Stimulated activated CD8-positive, alpha-beta memory T cell treated with anti-CD3 and anti-CD28 coated beads, Interleukin-15, amount 100 ng/mL, for 48 hours (primary cell): ENCODE measurements around the gene OSBPL1A.
"Not testable (repeated sequence)": the region's sequence is repeated elsewhere in the genome, so short reads cannot be mapped to it uniquely, and the experiment has no call there.

Experiments used
- DNase-seq, 2 donors: peaks; one replicate each; pipeline ENCODE4 v3.0.0-alpha.2; 2020; ENCODE audit warnings: low read depth in 2 of 2

The OSBPL1A gene

DNA sequence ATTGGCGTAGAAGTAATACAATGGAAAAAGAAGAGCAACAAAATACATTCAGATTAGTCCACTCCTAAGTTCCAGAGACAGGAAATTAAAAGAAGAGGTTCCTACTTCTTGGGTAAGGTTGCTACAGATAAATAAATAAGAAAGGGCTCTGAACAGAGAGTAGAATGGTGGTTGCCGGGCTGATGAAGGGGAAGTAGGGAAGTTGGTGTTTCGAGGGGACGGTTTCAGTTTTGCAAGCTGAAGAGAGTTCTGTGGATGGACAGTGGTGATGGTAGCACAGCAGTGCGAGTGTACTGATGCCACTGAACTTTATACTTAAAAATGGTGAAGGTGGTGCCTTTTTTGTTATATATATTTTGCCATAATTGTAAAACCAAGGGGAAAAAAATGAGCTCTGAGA is 210.6 kb downstream of the OSBPL1A start:
- no peak for DNase-seq

DNA sequence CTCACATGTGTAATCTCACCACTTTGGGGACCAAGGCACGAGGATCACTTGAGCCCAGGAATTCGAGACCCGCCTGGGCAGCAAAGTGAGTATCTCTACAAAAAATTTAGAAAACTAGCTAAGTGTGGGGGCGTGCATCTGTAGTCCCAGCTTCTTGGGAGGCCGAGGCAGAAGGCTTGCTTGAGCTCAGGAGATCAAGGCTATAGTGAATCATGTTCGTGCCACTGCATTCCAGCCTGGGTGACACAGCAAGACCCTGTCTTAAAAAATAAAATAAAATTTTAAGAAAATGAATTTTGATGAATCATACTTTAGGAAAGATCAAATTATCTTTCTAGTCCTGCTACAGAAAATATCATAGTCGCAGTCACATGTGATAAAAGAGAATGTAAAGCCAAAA is 211.8 kb downstream of the OSBPL1A start:
- DNase-seq = no peak

DNA sequence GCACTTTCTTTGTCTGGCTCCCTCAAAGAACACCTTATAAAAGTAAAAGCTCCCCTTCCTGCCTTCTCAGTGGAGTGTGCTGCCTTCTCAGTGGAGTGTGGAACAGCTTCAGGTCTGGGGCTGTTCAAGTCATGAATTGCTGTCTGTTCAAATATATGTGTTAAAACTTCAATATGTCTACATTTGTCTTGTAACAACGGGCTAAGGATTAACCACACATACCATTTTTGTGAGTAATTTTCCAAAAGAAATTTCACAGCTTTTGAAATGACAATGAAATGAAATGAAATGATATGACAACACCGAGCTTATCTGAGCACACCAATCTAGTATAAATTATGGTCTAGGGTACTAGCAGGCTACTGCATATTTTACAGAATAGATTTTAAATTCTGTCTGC is 215.8 kb downstream of the OSBPL1A start:
- no peak for DNase-seq

DNA sequence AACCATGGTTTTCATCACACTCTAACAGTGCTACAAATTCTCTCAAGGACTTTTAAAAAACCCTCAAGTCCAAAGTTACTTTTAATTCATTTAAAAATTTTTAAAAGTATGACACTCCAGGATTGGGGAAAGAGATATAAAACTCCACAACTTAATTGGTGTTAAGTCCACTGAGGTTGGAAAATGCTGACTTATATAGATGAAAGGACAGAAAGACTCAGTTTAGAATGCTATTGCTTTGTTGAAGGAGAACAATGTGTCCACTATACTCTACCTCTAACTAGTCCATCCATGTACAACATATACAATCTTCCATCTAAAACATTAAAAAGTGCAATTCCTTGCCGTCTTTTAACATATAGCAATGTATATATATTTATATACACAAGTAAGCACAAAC is 217.6 kb downstream of the OSBPL1A start:
- no peak for DNase-seq

DNA sequence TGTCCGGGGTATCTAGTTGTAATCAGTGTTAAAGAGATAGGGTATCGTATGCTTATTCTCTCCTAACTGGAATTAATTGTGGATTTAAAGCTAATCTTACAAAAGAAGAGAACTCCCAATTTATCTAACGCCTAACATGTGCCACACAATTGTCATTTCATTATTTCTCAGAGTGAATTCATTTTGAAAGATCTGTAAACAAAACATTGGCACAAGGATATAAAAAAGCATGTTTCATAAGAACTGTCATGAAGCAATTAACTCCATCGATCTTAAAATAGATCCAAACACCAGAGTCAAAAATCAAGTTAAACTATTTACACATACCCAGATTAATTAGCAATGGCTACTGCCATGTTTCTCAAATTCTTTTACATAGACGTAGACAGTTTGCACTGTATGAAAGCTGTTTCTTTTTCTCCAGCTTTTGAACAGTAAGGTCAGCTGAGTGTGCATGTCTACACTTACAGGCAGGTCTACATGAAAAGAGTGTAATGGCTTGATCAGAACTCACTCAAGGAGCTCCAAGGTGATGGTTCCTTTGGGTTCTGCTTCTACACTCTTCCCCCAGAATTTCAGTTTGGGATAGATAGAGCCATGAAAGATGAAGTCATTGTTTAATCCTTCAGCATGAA is 220.0 kb downstream of the OSBPL1A start:
- no peak for DNase-seq

DNA sequence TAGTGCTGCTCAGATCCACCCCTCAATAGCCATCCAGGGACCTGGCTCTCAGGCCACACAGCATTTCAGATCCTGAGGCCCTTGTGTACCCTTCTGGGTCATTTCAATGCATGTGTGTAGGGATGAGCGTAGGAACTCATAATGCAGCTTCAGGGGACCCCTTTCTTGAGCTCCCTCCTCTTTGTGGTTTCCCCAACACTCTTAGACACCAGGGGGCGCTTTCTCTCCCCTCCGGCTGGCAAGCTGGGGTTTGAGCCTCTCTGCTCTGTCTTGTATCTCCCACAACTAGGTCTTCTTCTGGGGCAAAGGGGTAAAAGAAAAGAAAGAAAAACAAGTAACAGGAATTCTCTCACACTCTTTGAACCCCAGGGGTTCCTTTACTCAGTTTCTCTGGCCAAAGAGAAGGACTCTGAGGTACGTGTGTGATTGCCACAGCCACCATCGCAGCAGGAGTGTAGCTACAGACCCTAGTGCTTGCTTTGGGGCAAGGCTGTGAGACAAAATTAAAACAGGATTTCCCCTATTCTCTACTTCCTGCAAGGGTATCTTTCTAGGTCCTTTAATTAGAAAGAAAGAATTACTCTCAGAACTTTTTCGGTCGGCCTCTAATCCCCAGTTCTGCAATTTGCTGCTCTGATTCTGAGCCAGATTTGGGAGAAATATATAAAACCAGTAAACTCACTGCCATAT is 220.8 kb downstream of the OSBPL1A start:
- DNase-seq = peak; percentile 17 to 29

DNA sequence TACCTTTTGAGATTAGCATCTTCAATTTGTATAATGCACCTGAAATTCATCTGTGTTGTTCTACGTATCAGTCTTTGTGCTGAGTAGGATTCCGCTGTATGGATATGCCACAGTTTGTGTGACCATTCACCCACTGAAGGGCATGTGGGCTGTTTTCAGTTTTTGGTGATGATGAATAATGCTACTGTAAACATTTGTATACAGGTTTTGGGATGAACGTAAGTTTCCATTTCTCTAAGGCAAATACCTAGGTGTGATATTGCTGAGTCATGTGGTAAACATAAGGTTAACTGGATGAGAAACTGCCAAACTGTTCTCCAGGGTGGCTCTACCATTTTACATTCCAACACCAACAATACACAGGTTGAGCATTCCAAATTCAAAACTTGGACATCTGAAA is 223.6 kb downstream of the OSBPL1A start:
- no peak for DNase-seq

DNA sequence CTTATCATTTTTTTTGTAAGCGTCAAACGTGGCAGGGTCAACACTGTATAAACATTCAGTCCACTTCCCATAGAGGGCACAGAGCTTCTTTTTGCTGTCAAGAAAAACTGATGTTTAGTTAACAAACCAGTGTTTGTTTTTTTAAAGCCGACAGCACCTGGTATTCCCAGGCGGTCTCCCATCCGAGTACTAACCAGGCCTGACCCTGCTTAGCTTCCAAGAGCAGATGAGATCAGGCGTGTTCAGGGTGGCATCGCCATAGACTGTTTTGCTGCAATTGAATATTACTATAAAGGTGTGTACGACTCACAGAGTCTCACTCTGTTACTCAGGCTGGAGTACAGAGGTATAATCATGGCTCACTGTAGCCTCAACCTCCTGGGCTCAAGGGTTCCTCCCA is 227.3 kb downstream of the OSBPL1A start:
- DNase-seq = no peak

DNA sequence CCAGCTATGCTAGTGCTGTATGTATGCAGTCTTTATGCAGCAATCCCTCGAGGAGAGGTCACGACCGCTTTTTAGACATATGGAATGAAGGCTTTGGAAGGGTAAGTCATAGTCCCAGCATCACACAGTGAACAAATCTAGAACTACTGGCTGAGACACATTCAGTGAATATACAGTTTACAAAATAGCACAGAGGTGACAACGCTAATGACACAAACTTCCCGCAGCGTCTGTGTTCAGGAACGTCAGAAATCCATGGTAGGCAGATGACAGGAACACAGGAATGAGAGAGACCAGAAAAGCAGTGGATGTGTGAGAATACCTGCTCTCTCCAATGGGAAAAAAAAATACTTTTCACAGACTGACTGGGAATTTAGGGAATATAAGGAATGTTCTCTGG is 229.1 kb downstream of the OSBPL1A start:
- DNase-seq = no peak

DNA sequence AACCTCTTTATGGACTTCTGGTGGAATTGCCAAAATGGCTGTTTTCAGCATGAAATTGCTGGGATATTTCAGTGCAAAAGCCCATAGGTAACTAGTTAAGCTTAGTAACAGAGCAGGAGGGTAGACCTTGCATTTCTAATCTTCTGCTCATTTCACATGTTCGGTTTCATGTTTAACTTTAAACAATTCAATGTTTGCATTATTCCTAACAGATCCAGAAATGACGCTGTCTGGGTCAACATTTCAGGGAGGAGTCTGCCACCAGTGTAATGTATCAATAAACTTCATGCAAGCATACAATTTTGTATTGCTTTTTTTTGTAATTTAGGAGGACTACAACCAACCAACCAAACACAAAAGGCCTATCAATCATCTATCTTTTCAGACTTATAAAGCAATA is 236.3 kb downstream of the OSBPL1A start:
- no peak for DNase-seq

DNA sequence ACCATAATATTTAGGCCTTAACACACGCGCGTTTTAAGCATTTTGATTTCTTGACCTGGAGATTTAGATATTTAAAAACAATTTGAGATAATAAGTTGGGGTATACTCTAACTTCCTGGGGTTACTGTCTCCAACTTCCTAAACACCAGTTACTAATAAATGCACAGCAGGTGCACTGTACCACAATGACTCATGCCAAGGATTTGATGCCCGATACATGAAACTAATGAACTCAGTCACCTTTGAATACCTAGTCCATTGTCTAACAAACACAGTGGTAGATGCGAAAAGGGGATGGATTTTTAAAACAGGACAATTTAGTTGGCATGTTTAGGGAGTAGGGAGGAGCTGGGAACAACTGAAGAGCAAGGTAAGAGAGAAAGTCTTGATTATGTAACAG is 237.5 kb downstream of the OSBPL1A start:
- no peak for DNase-seq

DNA sequence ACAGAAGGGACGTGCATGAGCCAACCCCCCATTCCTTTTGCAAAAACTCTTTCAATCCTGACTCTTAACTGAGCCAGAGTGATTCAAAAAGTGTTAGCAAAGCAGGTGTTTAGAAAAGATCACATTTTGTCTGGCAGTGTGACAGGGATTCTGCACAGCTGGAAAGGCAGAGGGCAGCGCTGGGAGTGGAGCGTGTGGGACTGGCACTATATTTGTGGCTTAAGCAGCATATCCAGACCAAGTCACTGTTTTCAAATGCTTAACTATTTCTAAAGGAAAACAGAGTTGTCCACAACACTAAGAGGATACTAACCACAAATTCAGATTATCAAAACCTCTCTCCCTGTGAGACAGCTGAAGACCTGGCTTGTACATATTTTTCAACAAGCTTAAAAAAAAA is 239.8 kb downstream of the OSBPL1A start:
- DNase-seq = no peak

DNA sequence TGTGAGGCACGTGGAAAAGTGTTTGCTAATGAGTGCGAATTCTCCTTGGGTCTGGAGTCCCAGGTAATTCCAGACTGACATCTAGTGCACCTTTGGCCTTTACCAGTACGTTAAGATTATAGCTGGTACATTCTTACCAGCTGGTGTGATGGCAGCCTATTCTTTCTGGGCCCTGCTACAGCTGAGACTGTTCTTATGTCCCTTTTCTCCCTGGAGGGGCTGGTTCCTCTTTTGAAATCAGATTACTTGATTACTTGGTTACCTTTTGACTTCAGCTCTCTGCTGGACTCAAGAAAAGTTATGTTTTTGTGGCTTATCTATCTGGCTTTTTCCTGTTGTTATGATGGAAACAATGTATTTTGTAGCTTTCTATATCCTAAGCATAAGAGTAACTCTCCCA is 244.2 kb downstream of the OSBPL1A start:
- no peak for DNase-seq

DNA sequence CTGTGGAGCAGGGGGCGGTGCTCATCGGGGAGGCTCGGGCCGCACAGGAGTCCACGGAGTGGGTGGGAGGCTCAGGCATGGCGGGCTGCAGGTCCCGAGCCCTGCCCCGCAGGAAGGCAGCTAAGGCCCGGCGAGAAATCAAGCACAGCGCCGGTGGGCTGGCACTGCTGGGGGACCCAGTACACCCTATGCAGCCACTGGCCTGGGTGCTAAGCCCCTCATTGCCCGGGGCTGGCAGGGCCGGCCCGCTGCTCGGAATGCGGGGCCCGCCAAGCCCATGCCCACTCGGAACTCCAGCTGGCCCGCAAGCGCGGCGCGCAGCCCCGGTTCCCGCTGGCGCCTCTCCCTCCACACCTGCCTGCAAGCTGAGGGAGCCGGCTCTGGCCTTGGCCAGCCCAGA is 248.0 kb downstream of the OSBPL1A start:
- not testable (repeated sequence) for DNase-seq

DNA sequence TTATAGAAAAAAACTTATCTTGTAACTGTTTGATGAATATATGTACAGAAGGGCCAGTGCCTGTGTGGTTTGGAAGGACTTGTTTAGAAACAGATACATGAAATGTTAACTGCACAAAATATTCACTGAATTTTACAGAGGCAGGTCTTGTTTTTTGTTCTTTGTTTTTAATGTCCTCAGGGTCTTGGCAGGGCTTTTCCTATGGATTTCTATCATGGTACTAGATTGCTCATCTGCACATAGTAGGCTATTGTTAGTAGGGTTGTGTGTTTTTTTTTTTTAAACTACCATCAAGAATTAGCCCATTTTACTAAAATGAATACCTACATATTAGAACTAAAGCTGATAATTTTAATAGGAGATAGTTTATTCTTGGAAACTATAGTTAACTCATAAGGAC is 255.2 kb downstream of the OSBPL1A start:
- DNase-seq = no peak

DNA sequence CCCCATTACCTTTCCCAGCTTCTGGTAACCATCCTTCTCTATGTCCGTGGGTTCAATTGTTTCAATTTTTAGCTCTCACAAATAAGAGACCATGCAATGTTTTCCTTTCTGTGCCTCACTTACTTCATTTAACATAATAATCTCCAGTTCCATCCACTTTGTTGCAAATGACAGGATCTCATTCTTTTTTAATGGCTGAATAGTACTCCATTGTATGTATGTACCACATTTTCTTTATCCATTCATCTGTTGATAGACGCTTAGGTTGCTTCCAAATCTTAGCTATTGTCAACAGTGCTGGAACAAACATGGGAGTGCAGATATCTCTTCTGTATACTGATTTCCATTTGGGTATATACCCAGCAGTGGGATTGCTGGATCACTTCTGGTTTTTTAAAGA is 256.9 kb downstream of the OSBPL1A start:
- no peak for DNase-seq

DNA sequence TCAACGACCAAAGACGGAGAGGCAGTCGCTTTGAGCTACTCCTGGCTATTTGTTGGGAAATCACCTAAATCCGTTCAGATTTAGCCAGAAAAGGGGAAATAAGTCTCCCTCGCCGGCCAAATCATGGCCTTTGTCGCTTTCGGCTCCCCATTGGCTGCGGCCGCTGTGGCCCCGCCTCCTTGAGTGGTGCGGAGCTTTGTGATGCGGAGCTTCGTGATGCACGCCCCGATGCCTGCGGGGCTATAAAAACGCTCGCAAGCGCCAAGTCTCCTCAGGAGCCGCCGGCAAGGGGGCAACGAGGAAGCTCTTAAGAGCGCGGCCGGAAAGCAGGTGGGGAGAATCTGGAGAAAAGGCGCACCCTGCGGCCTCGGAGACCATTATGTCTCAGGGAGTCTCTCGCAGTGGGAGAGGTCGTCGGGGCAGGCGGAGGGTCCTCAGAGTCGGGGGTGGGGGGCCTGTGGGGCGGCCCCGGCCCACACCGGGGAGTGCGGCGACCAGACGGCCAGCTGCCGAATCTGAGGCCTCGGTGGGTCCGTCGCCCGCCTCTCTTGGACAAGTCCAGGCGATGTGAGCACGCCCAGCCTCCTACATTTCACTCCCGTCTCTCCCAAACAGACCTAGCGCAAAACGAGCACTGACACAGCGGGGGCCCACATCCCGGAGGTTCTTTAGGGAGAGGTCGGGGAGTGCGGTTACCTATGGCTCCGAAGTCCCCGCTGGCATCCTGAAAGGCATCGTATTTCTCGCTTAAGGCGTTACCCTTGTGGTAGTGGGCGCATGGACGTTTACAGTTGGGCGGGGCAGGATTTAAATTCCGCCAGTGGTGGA is 258.6 kb downstream of the OSBPL1A start, which contains the start of gene CABYR:
TSS of gene CABYR (plus strand) at position 274 of the 828 bp plus-strand sequence. CDS start 4,053 bp downstream, outside the sequence.
- DNase-seq = peak; percentile 48 to 57

DNA sequence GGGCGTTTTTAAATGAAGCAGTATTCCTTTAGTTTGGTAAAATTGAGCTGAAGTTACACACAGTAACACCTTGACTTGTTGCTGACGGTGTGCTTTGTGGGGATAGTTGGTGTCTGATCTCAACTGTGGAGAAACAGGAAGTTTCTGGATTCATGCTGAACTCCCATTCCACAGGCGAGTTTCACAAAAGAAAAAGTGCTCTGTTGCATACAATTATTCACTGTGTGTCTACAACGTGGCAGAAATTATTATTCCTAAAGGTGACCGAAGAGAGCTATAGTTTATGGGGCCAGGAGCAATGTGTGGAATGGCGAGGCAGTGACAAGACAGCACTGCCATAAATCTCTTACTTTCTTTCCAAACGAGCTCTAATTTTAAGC is 259.2 kb downstream of the OSBPL1A start:
- DNase-seq = no peak

DNA sequence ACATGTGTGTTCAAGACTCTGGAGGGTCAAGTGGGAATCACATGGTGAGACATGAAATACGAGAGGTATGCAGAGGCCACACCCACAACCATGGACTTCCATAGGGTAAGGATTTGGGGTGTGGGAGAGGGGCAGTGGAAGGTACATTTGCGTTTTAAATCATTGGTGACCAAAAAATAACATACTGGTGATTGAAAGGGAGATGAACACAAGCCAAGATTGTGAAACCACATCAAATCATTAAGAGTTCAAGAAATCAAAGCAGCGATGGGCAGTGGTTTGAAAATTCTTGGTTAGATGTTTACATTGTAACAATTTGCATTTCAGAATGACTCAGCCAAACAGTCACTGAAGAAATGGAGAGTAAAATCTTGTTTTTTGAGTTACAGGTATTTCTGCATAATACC is 260.7 kb downstream of the OSBPL1A start:
- no peak for DNase-seq

DNA sequence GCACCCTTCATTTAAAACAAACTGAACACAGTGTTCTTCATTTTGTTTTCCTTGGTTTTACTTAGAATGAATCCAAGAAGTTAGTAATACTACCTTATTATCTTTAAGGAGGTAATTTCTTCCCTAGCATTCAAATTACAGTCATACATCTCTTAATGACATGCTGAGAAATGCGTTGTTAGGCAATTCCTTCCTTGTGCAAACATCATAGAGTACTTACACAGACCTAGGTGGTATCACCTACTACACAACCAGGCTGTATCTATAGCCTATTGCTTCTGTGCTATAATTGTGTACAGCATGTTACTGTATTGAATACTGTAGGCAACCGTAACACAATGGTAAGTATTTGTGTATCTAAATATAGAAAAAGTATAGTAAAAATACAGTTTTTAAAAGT is 267.1 kb downstream of the OSBPL1A start:
- no peak for DNase-seq

DNA sequence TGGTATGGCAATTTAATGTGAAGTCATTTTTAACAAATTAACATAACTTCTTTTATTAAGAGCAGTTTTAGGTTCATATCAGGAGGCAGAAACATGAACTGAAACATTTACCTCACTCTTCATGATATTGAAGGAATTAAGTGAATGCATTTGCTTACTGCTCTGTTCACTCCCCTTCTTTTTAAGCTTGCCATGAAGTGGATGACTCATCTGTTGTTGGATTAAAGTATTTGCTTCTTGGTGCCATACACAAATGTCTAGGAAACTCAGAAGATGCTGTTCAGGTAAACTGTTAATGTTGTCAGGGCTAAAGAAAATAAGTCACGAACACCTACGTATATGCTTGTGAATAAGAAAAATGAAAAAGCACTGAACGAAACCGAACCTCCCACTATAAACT is 268.9 kb downstream of the OSBPL1A start:
- no peak for DNase-seq

DNA sequence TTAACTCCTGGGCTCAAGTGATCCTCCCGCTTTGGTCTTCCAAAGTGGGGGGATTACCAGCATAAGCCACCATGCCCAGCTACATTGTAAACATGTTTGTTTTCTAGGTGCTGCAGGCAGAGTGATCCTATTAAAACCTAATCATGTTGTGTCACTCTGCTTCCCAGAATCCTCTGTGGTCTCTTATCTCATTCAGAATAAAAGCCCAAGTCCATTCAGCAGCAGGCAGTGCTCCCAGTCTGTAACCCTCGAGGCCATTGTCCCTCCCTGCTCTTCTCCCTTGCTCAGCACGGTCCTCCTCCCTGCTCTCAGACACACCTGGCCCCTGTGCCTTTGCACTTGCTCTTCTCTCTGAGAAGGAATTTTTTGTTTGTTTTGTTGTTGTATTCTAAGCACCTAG is 269.9 kb downstream of the OSBPL1A start:
- no peak for DNase-seq
